GM12872 (cell line): Measurements from ENCODE around the gene JAKMIP2.

ENCODE experiments used
- CTCF ChIP-seq: IDR thresholded peaks from 3 replicates; pipeline ENCODE4 v1.5.1; 2011; ENCODE audit warnings: low read depth, mild to moderate bottlenecking, low read length, moderate library complexity; ENCODE audit not compliant: insufficient read depth

The JAKMIP2 gene

GRCh38 chr5:147727200-147727599 lies 55.3 kb downstream of the JAKMIP2 start:
- no peak for TF ChIP-seq CTCF

GRCh38 chr5:147713550-147714295 lies 68.8 kb downstream of the JAKMIP2 start:
- no peak for TF ChIP-seq CTCF

GRCh38 chr5:147712598-147712997 lies 69.9 kb downstream of the JAKMIP2 start:
- TF ChIP-seq CTCF: no peak

GRCh38 chr5:147712019-147712418 lies 70.5 kb downstream of the JAKMIP2 start:
- no peak for TF ChIP-seq CTCF

GRCh38 chr5:147711019-147711418 lies 71.5 kb downstream of the JAKMIP2 start:
- no peak for TF ChIP-seq CTCF

GRCh38 chr5:147708708-147709107 lies 73.8 kb downstream of the JAKMIP2 start:
- no peak for TF ChIP-seq CTCF

- no peak for TF ChIP-seq CTCF
Observed at GRCh38 chr5:147704544-147704943, 78.0 kb downstream of the JAKMIP2 start.
